Renal pelvis (tissue), 4 donors: Measurements from ENCODE around the gene FAF1. TPM values are rescaled to one million over a fixed set of nuclear protein-coding genes. Genes with fewer than 3 reads are reported as not detected.
"Not testable (repeated sequence)": the region's sequence is repeated elsewhere in the genome, so short reads cannot be mapped to it uniquely, and the experiment has no call there.

Experiments used
- DNase-seq: peaks from one replicate; pipeline ENCODE4 v3.0.0-alpha.2; 2013
- polyA plus RNA-seq, 3 donors: library from polyadenylated mRNA; unstranded; fragments of 120-200 nt; gene quantifications; one replicate each; pipeline ENCODE4 v1.2.1, GENCODE V29; 2013; ENCODE audit not compliant: insufficient read length in 3 of 3

The FAF1 gene
- polyA plus RNA-seq, 3 donors: 52.6 to 64.8 (median 58.6) TPM

- peak; percentile 85 for DNase-seq
Observed at GRCh38 chr1:50968158-50968820, 8.2 kb upstream of the FAF1 start.

GRCh38 chr1:50967416-50968157, 7.5 kb upstream of the FAF1 start:
- no peak for DNase-seq

GRCh38 chr1:50966991-50967390, 6.9 kb upstream of the FAF1 start:
- DNase-seq: no peak

- DNase-seq: no peak
Observed at GRCh38 chr1:50964863-50965262, 4.8 kb upstream of the FAF1 start.

GRCh38 chr1:50959303-50959912, 659 bp downstream of the FAF1 start:
- DNase-seq: no peak

- no peak for DNase-seq
Observed at GRCh38 chr1:50955116-50955515, 5.0 kb downstream of the FAF1 start.

GRCh38 chr1:50952566-50952965, 7.5 kb downstream of the FAF1 start:
- not testable (repeated sequence) for DNase-seq

- DNase-seq: no peak
Observed at GRCh38 chr1:50950396-50950795, 9.7 kb downstream of the FAF1 start.

GRCh38 chr1:50949286-50949982, 10.6 kb downstream of the FAF1 start:
- no peak for DNase-seq

- no peak for DNase-seq
Observed at GRCh38 chr1:50942334-50942733, 17.7 kb downstream of the FAF1 start.

GRCh38 chr1:50940291-50940690, 19.8 kb downstream of the FAF1 start:
- DNase-seq: no peak

- DNase-seq: no peak
Observed at GRCh38 chr1:50936321-50936720, 23.7 kb downstream of the FAF1 start.

- DNase-seq: not testable (repeated sequence)
Observed at GRCh38 chr1:50935276-50935675, 24.8 kb downstream of the FAF1 start.

- no peak for DNase-seq
Observed at GRCh38 chr1:50934838-50935237, 25.2 kb downstream of the FAF1 start.

- not testable (repeated sequence) for DNase-seq
Observed at GRCh38 chr1:50933770-50934169, 26.3 kb downstream of the FAF1 start.

GRCh38 chr1:50932043-50932442, 28.0 kb downstream of the FAF1 start:
- not testable (repeated sequence) for DNase-seq

- DNase-seq: no peak
Observed at GRCh38 chr1:50930965-50931737, 28.9 kb downstream of the FAF1 start.

GRCh38 chr1:50930193-50930592, 29.9 kb downstream of the FAF1 start:
- no peak for DNase-seq

GRCh38 chr1:50929376-50929958, 30.6 kb downstream of the FAF1 start:
- peak; percentile 30 for DNase-seq

- no peak for DNase-seq
Observed at GRCh38 chr1:50923564-50923963, 36.5 kb downstream of the FAF1 start.

GRCh38 chr1:50921029-50921428, 39.0 kb downstream of the FAF1 start:
- DNase-seq: no peak
